GM23248 (cell line): ENCODE results near the gene FHL3. TPM values are rescaled to one million over a fixed set of nuclear protein-coding genes. Genes with fewer than 3 reads are reported as not detected.

Experiments
- DNase-seq: peaks from one replicate; pipeline ENCODE4 v3.0.0-alpha.2; 2015
- H2AFZ ChIP-seq: fragments of 200-600 bp; sonication (generic); 2 replicates; pipeline ENCODE4 v1.6.1; 2016; ENCODE audit warnings: antibody characterized with exemption
- H3F3A ChIP-seq: fragments of 200-600 bp; sonication (generic); 2 replicates; pipeline ENCODE4 v1.6.1; 2016; ENCODE audit warnings: mild to moderate bottlenecking, antibody characterized with exemption, mixed run types; ENCODE audit not compliant: insufficient read depth
- H3K27ac ChIP-seq: fragments of 200-600 bp; sonication (generic); 2 replicates; pipeline ENCODE4 v1.5.1; 2016; ENCODE audit warnings: mild to moderate bottlenecking
- H3K27me3 ChIP-seq: fragments of 200-600 bp; sonication (generic); replicated peaks from 2 replicates; pipeline ENCODE4 v1.6.1; 2016; ENCODE audit warnings: mild to moderate bottlenecking; ENCODE audit not compliant: insufficient read depth
- H3K36me3 ChIP-seq: fragments of 200-600 bp; sonication (generic); 2 replicates; pipeline ENCODE4 v1.6.1; 2016; ENCODE audit warnings: low read depth, mild to moderate bottlenecking
- H3K4me1 ChIP-seq: fragments of 200-600 bp; sonication (generic); 2 replicates; pipeline ENCODE4 v1.6.1; 2016; ENCODE audit warnings: mild to moderate bottlenecking; ENCODE audit not compliant: insufficient read depth
- H3K4me2 ChIP-seq: fragments of 200-600 bp; sonication (generic); one replicate; pipeline ENCODE4 v1.6.1; 2016; ENCODE audit warnings: mild to moderate bottlenecking; ENCODE audit not compliant: unreplicated experiment
- H3K4me3 ChIP-seq: fragments of 200-600 bp; sonication (generic); 2 replicates; pipeline ENCODE4 v1.5.1; 2016; ENCODE audit warnings: mild to moderate bottlenecking
- H3K79me2 ChIP-seq: fragments of 200-600 bp; sonication (generic); 2 replicates; pipeline ENCODE4 v1.6.1; 2016; ENCODE audit warnings: mild to moderate bottlenecking; ENCODE audit not compliant: insufficient read depth
- H3K9ac ChIP-seq: fragments of 200-600 bp; sonication (generic); 2 replicates; pipeline ENCODE4 v1.6.1; 2016; ENCODE audit warnings: mild to moderate bottlenecking
- H3K9me2 ChIP-seq: fragments of 200-600 bp; sonication (generic); 2 replicates; pipeline ENCODE4 v1.6.1; 2016; ENCODE audit warnings: mixed run types, mild to moderate bottlenecking, moderate library complexity; ENCODE audit not compliant: insufficient read depth
- H3K9me3 ChIP-seq: fragments of 200-600 bp; sonication (generic); one replicate; pipeline ENCODE4 v1.6.1; 2017; ENCODE audit warnings: low read depth
- H4K20me1 ChIP-seq: fragments of 200-600 bp; sonication (generic); 2 replicates; pipeline ENCODE4 v1.6.0; 2016; ENCODE audit not compliant: insufficient read depth
- EZH2 ChIP-seq: fragments of 200-600 bp; sonication (generic); IDR thresholded peaks from 2 replicates; pipeline ENCODE4 v1.6.1; 2018; ENCODE audit warnings: antibody characterized with exemption, mild to moderate bottlenecking; ENCODE audit not compliant: insufficient read depth, poor library complexity, severe bottlenecking
- EZH2phosphoT487 ChIP-seq: fragments of 200-600 bp; sonication (generic); IDR thresholded peaks from 2 replicates; pipeline ENCODE4 v1.6.1; 2018; ENCODE audit warnings: antibody characterized with exemption, moderate library complexity, mild to moderate bottlenecking, low read depth; ENCODE audit not compliant: insufficient read depth
- WGBS, 2 experiments: methylation state at CpG; one replicate each; pipeline ENCODE4 v1.1.6; 2015 to 2017; ENCODE audit warnings: low lambda C conversion rate in 2 of 2, low coverage in 1 of 2; ENCODE audit errors: missing lambda C conversion rate in 2 of 2; 5-methylcytosine and 5-hydroxymethylcytosine counted together
- in situ Hi-C: fragments of 300-500 bp; cut with MboI; formaldehyde crosslinking; loops from 2 replicates; pipeline ENCODE4 v1.15.0; 2020
- polyA plus RNA-seq: library from polyadenylated mRNA; unstranded; fragments of >200 nt; fragmentation: Nextera tagmentation; extraction: Ambion mirVana; gene quantifications from 2 replicates; pipeline ENCODE4 v1.2.1, GENCODE V29; 2016
- small RNA-seq: library from RNA; depleted of rRNA; stranded (forward); fragments of <200 nt; gene quantifications from one replicate; pipeline ENCODE3, GENCODE V24; 2014; ENCODE audit warnings: low read depth, low replicate concordance
- total RNA-seq: library from RNA; depleted of rRNA; stranded (reverse); fragments of >200 nt; shearing (Covaris generic); gene quantifications from 2 replicates; pipeline ENCODE4 v1.2.3, GENCODE V29; 2014; rRNA removed

FHL3 gene
- total and polyA plus RNA-seq, 2 experiments from 2014 or later: 31.7 to 44.4 TPM

- Histone ChIP-seq H3K36me3 (0 out of 2 replicates have a peak, but pooled peaks cover 4% of the 10 kb centered on the region), H3K4me2 (no peak overlapping the region), H3K9me3 (no peaks in the 10 kb centered on the region), H3K4me3 (no peak overlapping the region), H3K27me3 (no peaks in the 10 kb centered on the region), H3K9ac (no peak overlapping the region), H2AFZ (no peak overlapping the region), H3F3A (no peaks in the 10 kb centered on the region), H3K79me2 (peaks cover 13% of the 10 kb centered on the region), H3K9me2 (no peaks in the 10 kb centered on the region), H3K4me1 (peaks cover 12% of the 10 kb centered on the region; the same call in 1 of the 2 replicates), H4K20me1 (no peaks in the 10 kb centered on the region), H3K27ac (no peak overlapping the region)
- TF ChIP-seq EZH2 (no peak), EZH2phosphoT487 (no peak)
- in situ Hi-C loops: no loop called here
- WGBS, 2 experiments: 53 to 75% methylated on average over 6 of the region's 6 CpGs
- DNase-seq: peak; percentile 8
Measured at GRCh38 chr1:37949524-37950152, 55.7 kb downstream of the FHL3 start.

GRCh38 chr1:37948841-37949240, 56.5 kb downstream of the FHL3 start:
- Histone ChIP-seq H3K9me3 (no peaks in the 10 kb centered on the region), H3F3A (no peaks in the 10 kb centered on the region), H3K27me3 (no peaks in the 10 kb centered on the region), H3K9ac (no peak overlapping the region), H3K27ac (no peak overlapping the region), H3K4me1 (peaks cover 20% of the 10 kb centered on the region), H2AFZ (no peak overlapping the region), H3K4me3 (no peak overlapping the region), H3K79me2 (peaks cover 13% of the 10 kb centered on the region), H3K9me2 (no peaks in the 10 kb centered on the region), H3K36me3 (0 out of 2 replicates have a peak, but pooled peaks cover 4% of the 10 kb centered on the region), H3K4me2 (no peak overlapping the region), H4K20me1 (no peaks in the 10 kb centered on the region)
- DNase-seq: no peak
- TF ChIP-seq EZH2 (no peak), EZH2phosphoT487 (no peak)
- in situ Hi-C loops: no loop called here

- H3K27me3 ChIP-seq: no peaks in the 10 kb centered on the region
- DNase-seq: no peak
- H3K9me2 ChIP-seq: no peaks in the 10 kb centered on the region
- no peak for TF ChIP-seq EZH2
- TF ChIP-seq EZH2phosphoT487: no peak
- no peaks in the 10 kb centered on the region for H3F3A ChIP-seq
- no peak overlapping the region for H3K4me3 ChIP-seq
- no peak overlapping the region for H2AFZ ChIP-seq
- H4K20me1 ChIP-seq: no peaks in the 10 kb centered on the region
- in situ Hi-C loops: no loop called here
- H3K9ac ChIP-seq: no peak overlapping the region
- H3K4me1 ChIP-seq: peaks cover 22% of the 10 kb centered on the region
- H3K79me2 ChIP-seq: peaks cover 13% of the 10 kb centered on the region
- 50 to 53% methylated on average over 2 of the region's 2 CpGs for WGBS, 2 experiments
- H3K27ac ChIP-seq: no peak overlapping the region
- H3K36me3 ChIP-seq: 0 out of 2 replicates have a peak, but pooled peaks cover 4% of the 10 kb centered on the region
- no peak overlapping the region for H3K4me2 ChIP-seq
- H3K9me3 ChIP-seq: no peaks in the 10 kb centered on the region
Measured at GRCh38 chr1:37948166-37948565, 57.1 kb downstream of the FHL3 start.

- DNase-seq: no peak
- no peaks in the 10 kb centered on the region for H3F3A ChIP-seq
- no peaks in the 10 kb centered on the region for H4K20me1 ChIP-seq
- H3K36me3 ChIP-seq: 0 out of 2 replicates have a peak, but pooled peaks cover 4% of the 10 kb centered on the region
- H2AFZ ChIP-seq: peak overlapping the region; percentile 91
- peak overlapping the region; percentile 99 for H3K4me2 ChIP-seq
- no peaks in the 10 kb centered on the region for H3K27me3 ChIP-seq
- H3K79me2 ChIP-seq: peaks cover 13% of the 10 kb centered on the region
- in situ Hi-C loops: no loop called here
- TF ChIP-seq EZH2phosphoT487: no peak
- no peak for TF ChIP-seq EZH2
- no peaks in the 10 kb centered on the region for H3K9me2 ChIP-seq
- H3K9ac ChIP-seq: peak overlapping the region; percentile 97
- peak overlapping the region; percentile 91 for H3K4me3 ChIP-seq
- no peaks in the 10 kb centered on the region for H3K9me3 ChIP-seq
- H3K27ac ChIP-seq: peak overlapping the region; percentile 97
- H3K4me1 ChIP-seq: peaks cover 22% of the 10 kb centered on the region
- WGBS, 2 experiments: 68 to 74% methylated on average over 6 of the region's 6 CpGs
Measured at GRCh38 chr1:37947364-37947763, 58.0 kb downstream of the FHL3 start.

Small RNAs within 50 kb of the gene (small RNA-seq; reads per million reads assigned to genes)
- gene RF00017 (not detected), gene RNU6-510P (not detected)

Other genes starting within 250 kb of the FHL3 start
- gene EPHA10, start 240.4 kb downstream of the FHL3 start, total RNA-seq: not detected in 2 replicates
- not detected in 2 replicates for gene EPHA10, start 240.4 kb downstream of the FHL3 start, polyA plus RNA-seq
- gene MANEAL, start 211.7 kb downstream of the FHL3 start, total RNA-seq: 0.65 and 1.8 TPM in 2 replicates
- gene MANEAL, start 211.7 kb downstream of the FHL3 start, polyA plus RNA-seq: 0.23 TPM in 1 of 2 replicates, not detected in the other
- 86.2 and 110 TPM in 2 replicates for gene C1orf122, start 197.7 kb downstream of the FHL3 start, total RNA-seq
- 103 and 108 TPM in 2 replicates for gene C1orf122, start 197.7 kb downstream of the FHL3 start, polyA plus RNA-seq
- gene YRDC, start 197.3 kb downstream of the FHL3 start, total RNA-seq: 22.4 and 24.9 TPM in 2 replicates
- 12.5 and 13.9 TPM in 2 replicates for gene YRDC, start 197.3 kb downstream of the FHL3 start, polyA plus RNA-seq
- 2.1 TPM in 2 replicates for gene MTF1, start 145.9 kb downstream of the FHL3 start, total RNA-seq
- 14.4 and 14.7 TPM in 2 replicates for gene MTF1, start 145.9 kb downstream of the FHL3 start, polyA plus RNA-seq
- 24.4 and 34.3 TPM in 2 replicates for gene INPP5B, start 58.5 kb downstream of the FHL3 start, total RNA-seq
- 9.8 and 10.0 TPM in 2 replicates for gene INPP5B, start 58.5 kb downstream of the FHL3 start, polyA plus RNA-seq
- 37.9 and 62.3 TPM in 2 replicates for gene SF3A3, start 15.5 kb downstream of the FHL3 start, total RNA-seq
- gene SF3A3, start 15.5 kb downstream of the FHL3 start, polyA plus RNA-seq: 63.4 and 72.3 TPM in 2 replicates
- 25.8 and 37.1 TPM in 2 replicates for gene UTP11, start 7.2 kb upstream of the FHL3 start, total RNA-seq
- 51.0 and 54.3 TPM in 2 replicates for gene UTP11, start 7.2 kb upstream of the FHL3 start, polyA plus RNA-seq
- gene POU3F1, start 41.3 kb upstream of the FHL3 start, total RNA-seq: not detected in 2 replicates
- not detected in 2 replicates for gene POU3F1, start 41.3 kb upstream of the FHL3 start, polyA plus RNA-seq